Panc1 (cell line): ENCODE measurements around the gene SETD5. TPM values are rescaled to one million over a fixed set of nuclear protein-coding genes. Genes with fewer than 3 reads are reported as not detected.
A peak's percentile ranks its signal among the peaks of the same experiment; 100 is the strongest.

Experiments
- ATAC-seq: fragments of 200-7000 bp; cut with Tn5 transposase; 2 replicates; pipeline ENCODE4 v1.9.1; 2020; ENCODE audit warnings: mild to moderate bottlenecking, moderate library complexity
- BruUV-seq: library from RNA; stranded (reverse); fragments of 400-500 nt; replicated peaks from 2 replicates; lab custom pipeline; 2021; lab: Mats Ljungman, UMichigan
- CTCF ChIA-PET: fragments of 300-600 bp; sonication (Branson Sonifier 250); formaldehyde crosslinking; loops from one replicate; lab custom pipeline; 2022; ENCODE audit warnings: antibody characterized with exemption; lab: Charles Lee
- POLR2A ChIA-PET: fragments of 300-600 bp; sonication (Branson Sonifier 250); formaldehyde crosslinking; loops from one replicate; lab custom pipeline; 2022; ENCODE audit warnings: antibody characterized with exemption; lab: Charles Lee
- DNase-seq: peaks from one replicate; pipeline ENCODE4 v3.0.0-alpha.2; 2010; ENCODE audit warnings: low read depth, low spot score
- H3K27ac ChIP-seq: 2 replicates; pipeline ENCODE4 v1.5.1; 2011; ENCODE audit warnings: mild to moderate bottlenecking, low read length, inconsistent platforms
- H3K27me3 ChIP-seq: fragments of 200-500 bp; sonication (Bioruptor generic); 2 replicates; pipeline ENCODE4 v1.6.0; 2014; ENCODE audit warnings: low read length, inconsistent platforms; ENCODE audit not compliant: control insufficient read depth, insufficient read depth
- H3K36me3 ChIP-seq: fragments of 200-500 bp; sonication (Bioruptor generic); 2 replicates; pipeline ENCODE4 v1.5.1; 2014; ENCODE audit warnings: inconsistent platforms, mild to moderate bottlenecking, low read length, moderate library complexity; ENCODE audit not compliant: control insufficient read depth, insufficient read depth
- H3K4me1 ChIP-seq: 2 replicates; pipeline ENCODE4 v1.5.1; 2011; ENCODE audit warnings: inconsistent platforms, mild to moderate bottlenecking, low read length, moderate library complexity; ENCODE audit not compliant: control insufficient read depth, insufficient read depth
- H3K4me3 ChIP-seq, 2 experiments: 2 replicates each; pipeline ENCODE4 v1.5.1; 2011 to 2012; ENCODE audit warnings: low read depth in 2 of 2, low read length in 2 of 2, mild to moderate bottlenecking in 2 of 2, inconsistent platforms in 1 of 2, moderate library complexity in 1 of 2
- H3K9me3 ChIP-seq: fragments of 200-500 bp; sonication (Bioruptor generic); 2 replicates; pipeline ENCODE4 v1.5.1; 2014; ENCODE audit warnings: low read depth, mild to moderate bottlenecking, inconsistent platforms, low read length, moderate library complexity; ENCODE audit not compliant: control insufficient read depth, insufficient read depth
- CTCF ChIP-seq: fragments of 450-650 bp; IDR thresholded peaks from 2 replicates; pipeline ENCODE4 v1.5.1; 2017; ENCODE audit warnings: mild to moderate bottlenecking
- POLR2AphosphoS5 ChIP-seq: IDR thresholded peaks from 2 replicates; pipeline ENCODE4 v1.6.1; 2012; ENCODE audit warnings: mild to moderate bottlenecking, low read depth, low read length, moderate library complexity
- REST ChIP-seq, 2 experiments: IDR thresholded peaks; 2 replicates each; pipeline ENCODE4 v1.6.1; 2011 to 2012; ENCODE audit warnings: low read depth in 2 of 2, control low read depth in 1 of 2, low read length in 1 of 2, mild to moderate bottlenecking in 1 of 2, moderate library complexity in 1 of 2; ENCODE audit not compliant: insufficient read depth in 1 of 2
- SIN3A ChIP-seq: IDR thresholded peaks from 2 replicates; pipeline ENCODE4 v1.6.1; 2012; ENCODE audit warnings: low read depth, mild to moderate bottlenecking, low read length, moderate library complexity, borderline replicate concordance; ENCODE audit not compliant: insufficient read depth
- TCF7L2 ChIP-seq: IDR thresholded peaks from 2 replicates; pipeline ENCODE4 v1.6.1; 2011; ENCODE audit warnings: mild to moderate bottlenecking, low read depth, low read length, inconsistent platforms
- in situ Hi-C: cut with HindIII; loops from 2 replicates; pipeline ENCODE4 v1.10.0; 2016; ENCODE audit warnings: low sequenced_read_pairs, low pct_unique_long_range_greater_than_20kb
- intact Hi-C: fragments of 100-400 bp; cut with micrococcal nuclease; formaldehyde crosslinking; loops from one replicate; pipeline ENCODE4 v1.10.0; 2022; ENCODE audit not compliant: unreplicated experiment
- total RNA-seq: library from RNA; stranded (reverse); gene quantifications from one replicate; pipeline ENCODE4 v1.2.1, GENCODE V29; 2021; ENCODE audit not compliant: unreplicated experiment

The SETD5 gene
- total RNA-seq, 1 experiment from 2014 or later: 69.4 TPM

- no TSS peak for BruUV-seq
- ChIA-PET CTCF (no interaction called here), POLR2A (no interaction called here)
- in situ Hi-C loops (no loop called here), intact Hi-C loops (no loop called here)
- ATAC-seq (no peak), DNase-seq (peak; percentile 38)
- no peak for TF ChIP-seq REST (IDR thresholded peaks at IDR 0.05; ENCODE audit: insufficient read depth in 1 of 2, low read depth in 2 of 2, low read length in 1 of 2)
- TF ChIP-seq SIN3A: no peak
- TF ChIP-seq TCF7L2: no peak
- no peak for TF ChIP-seq CTCF
- TF ChIP-seq POLR2AphosphoS5: no peak
- Histone ChIP-seq H3K27ac (no peak overlapping the region), H3K27me3 (no peaks in the 10 kb centered on the region), H3K9me3 (no peaks in the 10 kb centered on the region), H3K36me3 (no peaks in the 10 kb centered on the region), H3K4me1 (peaks cover 3% of the 10 kb centered on the region), H3K4me3 (no peak overlapping the region)
These were observed 47.9 kb upstream of the SETD5 start for GRCh38 chr3:9349321-9350117.

GRCh38 chr3:9351709-9352126 lies 45.7 kb upstream of the SETD5 start:
- CTCF ChIA-PET: no interaction called here
- no peak overlapping the region for H3K4me3 ChIP-seq
- no peak for ATAC-seq
- peaks cover 3% of the 10 kb centered on the region for H3K4me1 ChIP-seq
- no TSS peak for BruUV-seq
- no peak for DNase-seq
- H3K36me3 ChIP-seq: no peaks in the 10 kb centered on the region
- no peak overlapping the region for H3K27ac ChIP-seq
- intact Hi-C loops: no loop called here
- POLR2A ChIA-PET: interaction anchor here (0.6 kb wide), 1 partner anchor 10 kb away, joined by 3 read pairs; no protein-coding TSS in a partner anchor
- H3K9me3 ChIP-seq: no peaks in the 10 kb centered on the region
- TF ChIP-seq SIN3A: no peak
- TF ChIP-seq CTCF: no peak
- no peak for TF ChIP-seq POLR2AphosphoS5
- no peak for TF ChIP-seq REST (IDR thresholded peaks at IDR 0.05; ENCODE audit: insufficient read depth in 1 of 2, low read depth in 2 of 2, low read length in 1 of 2)
- TF ChIP-seq TCF7L2: no peak
- H3K27me3 ChIP-seq: no peaks in the 10 kb centered on the region
- in situ Hi-C loops: no loop called here
